Peyer's patch (tissue), 4 donors: ENCODE data around the gene PHF2.

Experiments
- CTCF ChIP-seq, 6 experiments: fragments of 450-650 bp in 4 of 6; fragments of 200-600 bp in 2 of 6; sonication (generic) in 1 of 6; IDR thresholded peaks; one replicate each; pipeline ENCODE4 v1.5.1; 2017 to 2019; ENCODE audit warnings: antibody characterized with exemption in 6 of 6, mild to moderate bottlenecking in 3 of 6, moderate library complexity in 1 of 6
- POLR2A ChIP-seq, 2 donors: fragments of 450-650 bp; IDR thresholded peaks; one replicate each; pipeline ENCODE4 v1.5.1; 2017; ENCODE audit warnings: antibody characterized with exemption in 2 of 2, mild to moderate bottlenecking in 2 of 2, moderate library complexity in 2 of 2

GRCh38 chr9:93606187-93606586 is 29.8 kb downstream of the PHF2 start:
- TF ChIP-seq CTCF (IDR thresholded peaks at IDR 0.05) = no peak
- no peak for TF ChIP-seq POLR2A (IDR thresholded peaks at IDR 0.05)
